ACC112 (cell line): Measurements from ENCODE around the gene GNG10.
A peak's percentile ranks its signal among the peaks of the same experiment; 100 is the strongest.

Experiments used
- H2AFZ ChIP-seq: fragments of 200-600 bp; sonication (generic); one replicate; pipeline ENCODE4 v1.6.0; 2017; ENCODE audit warnings: antibody characterized with exemption, low read length; ENCODE audit not compliant: unreplicated experiment
- H3K27ac ChIP-seq: fragments of 200-600 bp; sonication (generic); 2 replicates; pipeline ENCODE4 v1.5.1; 2014; ENCODE audit warnings: low read depth, mild to moderate bottlenecking, antibody characterized with exemption, low read length, moderate library complexity
- H3K27me3 ChIP-seq: fragments of 200-600 bp; sonication (generic); 2 replicates; pipeline ENCODE4 v1.6.1; 2014; ENCODE audit warnings: mild to moderate bottlenecking, antibody characterized with exemption, low read length, moderate library complexity, mixed read lengths; ENCODE audit not compliant: insufficient read depth
- H3K36me3 ChIP-seq: fragments of 200-600 bp; sonication (generic); 2 replicates; pipeline ENCODE4 v1.6.1; 2016; ENCODE audit warnings: mild to moderate bottlenecking, antibody characterized with exemption, low read length, moderate library complexity, mixed read lengths; ENCODE audit not compliant: insufficient read depth
- H3K4me1 ChIP-seq: fragments of 200-600 bp; sonication (generic); one replicate; pipeline ENCODE4 v1.6.1; 2016; ENCODE audit warnings: low read length, mixed read lengths; ENCODE audit not compliant: insufficient read depth, unreplicated experiment, control insufficient read depth
- H3K4me3 ChIP-seq: fragments of 200-600 bp; sonication (generic); 2 replicates; pipeline ENCODE4 v1.5.1; 2014; ENCODE audit warnings: mild to moderate bottlenecking, low read depth, low read length
- H3K79me2 ChIP-seq: fragments of 200-600 bp; sonication (generic); one replicate; pipeline ENCODE4 v1.6.0; 2016; ENCODE audit warnings: low read length; ENCODE audit not compliant: control insufficient read depth, unreplicated experiment, insufficient read depth

The GNG10 gene

GRCh38 chr9:111676116-111676515 lies 14.7 kb downstream of the GNG10 start:
- H3K4me1 ChIP-seq = no peaks in the 10 kb centered on the region

GRCh38 chr9:111678293-111678692 lies 16.9 kb downstream of the GNG10 start:
- Histone ChIP-seq H3K4me3 (no peak overlapping the region), H3K4me1 (no peaks in the 10 kb centered on the region), H3K36me3 (peaks cover 26% of the 10 kb centered on the region), H3K79me2 (no peaks in the 10 kb centered on the region), H3K27me3 (no peaks in the 10 kb centered on the region), H3K27ac (no peak overlapping the region), H2AFZ (no peak overlapping the region)

More at GRCh38 chr9:111676116-111676515, 14.7 kb downstream of the GNG10 start:
- H3K36me3 ChIP-seq = peaks cover 24% of the 10 kb centered on the region
- H3K27ac ChIP-seq = no peak overlapping the region
- no peaks in the 10 kb centered on the region for H3K79me2 ChIP-seq
- no peak overlapping the region for H2AFZ ChIP-seq
- H3K27me3 ChIP-seq = no peaks in the 10 kb centered on the region
- H3K4me3 ChIP-seq = no peak overlapping the region

- H3K27ac ChIP-seq = no peak overlapping the region
- H3K27me3 ChIP-seq = no peaks in the 10 kb centered on the region
- no peaks in the 10 kb centered on the region for H3K79me2 ChIP-seq
- no peak overlapping the region for H3K4me3 ChIP-seq
- H2AFZ ChIP-seq = no peak overlapping the region
- H3K4me1 ChIP-seq = no peaks in the 10 kb centered on the region
- peaks cover 26% of the 10 kb centered on the region for H3K36me3 ChIP-seq
Observed at GRCh38 chr9:111679199-111679598, 17.8 kb downstream of the GNG10 start.

- Histone ChIP-seq H3K27me3 (no peaks in the 10 kb centered on the region), H3K79me2 (no peaks in the 10 kb centered on the region), H3K27ac (no peak overlapping the region), H3K36me3 (peaks cover 18% of the 10 kb centered on the region), H2AFZ (no peak overlapping the region), H3K4me3 (no peak overlapping the region), H3K4me1 (no peaks in the 10 kb centered on the region)
Observed at GRCh38 chr9:111683392-111683791, 22.0 kb downstream of the GNG10 start.

- Histone ChIP-seq H3K4me1 (peaks cover 13% of the 10 kb centered on the region), H2AFZ (peak overlapping the region; percentile 57), H3K27me3 (no peaks in the 10 kb centered on the region), H3K79me2 (no peaks in the 10 kb centered on the region), H3K36me3 (no peaks in the 10 kb centered on the region; the same call in 1 of the 2 replicates), H3K27ac (no peak overlapping the region), H3K4me3 (peak overlapping the region; percentile 23; the same call in 1 of the 2 replicates)
Observed at GRCh38 chr9:111691672-111692329, 30.4 kb downstream of the GNG10 start.

- no peak overlapping the region for H3K4me3 ChIP-seq
- H3K4me1 ChIP-seq = peaks cover 4% of the 10 kb centered on the region
- H3K27ac ChIP-seq = no peak overlapping the region
- no peaks in the 10 kb centered on the region for H3K79me2 ChIP-seq
- no peaks in the 10 kb centered on the region for H3K27me3 ChIP-seq
- no peak overlapping the region for H2AFZ ChIP-seq
- peaks cover 5% of the 10 kb centered on the region; the same call in 1 of the 2 replicates for H3K36me3 ChIP-seq
Observed at GRCh38 chr9:111696796-111697195, 35.4 kb downstream of the GNG10 start.

GRCh38 chr9:111700776-111701175 lies 39.4 kb downstream of the GNG10 start:
- Histone ChIP-seq H3K79me2 (no peaks in the 10 kb centered on the region), H3K27ac (no peak overlapping the region), H3K4me3 (no peak overlapping the region), H2AFZ (no peak overlapping the region), H3K27me3 (no peaks in the 10 kb centered on the region), H3K4me1 (no peaks in the 10 kb centered on the region), H3K36me3 (peaks cover 5% of the 10 kb centered on the region; the same call in 1 of the 2 replicates)

GRCh38 chr9:111704503-111704902 lies 43.1 kb downstream of the GNG10 start:
- Histone ChIP-seq H3K27ac (no peak overlapping the region), H3K36me3 (peaks cover 3% of the 10 kb centered on the region; the same call in 1 of the 2 replicates)

GRCh38 chr9:111711548-111711947 lies 50.1 kb downstream of the GNG10 start:
- Histone ChIP-seq H3K79me2 (no peaks in the 10 kb centered on the region), H2AFZ (no peak overlapping the region), H3K4me3 (no peak overlapping the region), H3K27ac (no peak overlapping the region), H3K36me3 (no peaks in the 10 kb centered on the region), H3K4me1 (no peaks in the 10 kb centered on the region), H3K27me3 (no peaks in the 10 kb centered on the region)

More at GRCh38 chr9:111704503-111704902, 43.1 kb downstream of the GNG10 start:
- Histone ChIP-seq H3K79me2 (no peaks in the 10 kb centered on the region), H3K4me3 (no peak overlapping the region), H3K4me1 (no peaks in the 10 kb centered on the region), H3K27me3 (no peaks in the 10 kb centered on the region), H2AFZ (no peak overlapping the region)

GRCh38 chr9:111712369-111712768 lies 51.0 kb downstream of the GNG10 start:
- Histone ChIP-seq H3K4me1 (no peaks in the 10 kb centered on the region), H3K4me3 (no peak overlapping the region), H3K36me3 (no peaks in the 10 kb centered on the region), H2AFZ (no peak overlapping the region), H3K79me2 (no peaks in the 10 kb centered on the region), H3K27ac (no peak overlapping the region), H3K27me3 (no peaks in the 10 kb centered on the region)

- Histone ChIP-seq H3K4me1 (peaks cover 3% of the 10 kb centered on the region), H3K27ac (no peak overlapping the region), H3K4me3 (no peak overlapping the region), H2AFZ (no peak overlapping the region), H3K79me2 (no peaks in the 10 kb centered on the region), H3K27me3 (no peaks in the 10 kb centered on the region), H3K36me3 (no peaks in the 10 kb centered on the region)
Observed at GRCh38 chr9:111715471-111715870, 54.1 kb downstream of the GNG10 start.
